OCI-LY3 (cell line): ENCODE results near the gene GP2.

Experiments
- H2AFZ ChIP-seq: fragments of 200-600, 300-600 bp; shearing (Covaris generic); 2 replicates; pipeline ENCODE4 v1.6.0; 2014; ENCODE audit warnings: antibody characterized with exemption, low read depth, low read length
- H3K27ac ChIP-seq: fragments of 200-600, 300-600 bp; sonication (generic); 2 replicates; pipeline ENCODE4 v1.5.1; 2014; ENCODE audit warnings: mild to moderate bottlenecking, low read length, moderate library complexity, mixed read lengths
- H3K27me3 ChIP-seq: fragments of 200-600, 300-600 bp; sonication (generic); 2 replicates; pipeline ENCODE4 v1.6.1; 2014; ENCODE audit warnings: low read depth, low read length, mixed read lengths
- H3K36me3 ChIP-seq: fragments of 200-600, 300-600 bp; sonication (generic); replicated peaks from 2 replicates; pipeline ENCODE3; 2014; ENCODE audit warnings: low read depth, low read length, mixed read lengths
- H3K4me1 ChIP-seq: fragments of 300-600, 200-600 bp; sonication (generic); 2 replicates; pipeline ENCODE4 v1.6.1; 2014; ENCODE audit warnings: low read length, mixed read lengths
- H3K4me2 ChIP-seq: fragments of 200-600, 300-600 bp; sonication (generic); 2 replicates; pipeline ENCODE4 v1.6.1; 2014; ENCODE audit warnings: low read length, mixed read lengths
- H3K4me3 ChIP-seq: fragments of 300-600, 200-600 bp; sonication (generic); 2 replicates; pipeline ENCODE4 v1.5.1; 2014; ENCODE audit warnings: antibody characterized with exemption, mild to moderate bottlenecking, low read length, moderate library complexity
- H3K79me2 ChIP-seq: fragments of 300-600, 200-600 bp; shearing (Covaris generic); 2 replicates; pipeline ENCODE4 v1.6.1; 2014; ENCODE audit warnings: mild to moderate bottlenecking, low read length, mixed read lengths
- H3K9ac ChIP-seq: fragments of 300-600, 200-600 bp; shearing (Covaris generic); 2 replicates; pipeline ENCODE4 v1.6.0; 2014; ENCODE audit warnings: mild to moderate bottlenecking, low read length, moderate library complexity
- H3K9me3 ChIP-seq: fragments of 200-600, 300-600 bp; shearing (Covaris generic); 2 replicates; pipeline ENCODE4 v1.6.1; 2014; ENCODE audit warnings: low read length, mixed read lengths; ENCODE audit not compliant: insufficient read depth
- H4K20me1 ChIP-seq: fragments of 200-600, 300-600 bp; sonication (generic); 2 replicates; pipeline ENCODE4 v1.6.1; 2016; ENCODE audit warnings: low read length, mixed read lengths; ENCODE audit not compliant: insufficient read depth
- CTCF ChIP-seq: fragments of 200-600, 300-600 bp; sonication (generic); IDR thresholded peaks from 2 replicates; pipeline ENCODE4 v1.5.1; 2014; ENCODE audit warnings: antibody characterized with exemption, low read length, low read depth
- EZH2phosphoT487 ChIP-seq: fragments of 200-600 bp; shearing (Covaris generic); IDR thresholded peaks from 2 replicates; pipeline ENCODE4 v1.6.1; 2018; ENCODE audit warnings: antibody characterized with exemption, mixed run types, low read depth

Gene GP2

GRCh38 chr16:20327444-20328041 is at the start of gene GP2:
TSS of gene GP2 (minus strand) at chr16:20327513. CDS start at chr16:20326431, 1,082 bp downstream.
- peaks cover 21% of the 10 kb centered on the region for H3K27me3 ChIP-seq
- no peak within 1 kb of the TSS for H2AFZ ChIP-seq
- H3K9ac ChIP-seq, result no peak within 1 kb of the TSS
- H3K4me2 ChIP-seq, result no peak within 1 kb of the TSS
- H3K36me3 ChIP-seq, result no peaks in the 10 kb centered on the region
- no peak within 1 kb of the TSS for H3K27ac ChIP-seq
- H3K4me1 ChIP-seq, result no peaks in the 10 kb centered on the region
- no peaks in the 10 kb centered on the region for H3K9me3 ChIP-seq
- TF ChIP-seq CTCF (no peak), EZH2phosphoT487 (no peak)
- no peaks in the 10 kb centered on the region for H4K20me1 ChIP-seq
- no peak within 1 kb of the TSS for H3K4me3 ChIP-seq
- H3K79me2 ChIP-seq, result no peaks in the 10 kb centered on the region

GRCh38 chr16:20372701-20373100 is 45.4 kb upstream of the GP2 start:
- 0 out of 2 replicates have a peak, but pooled peaks cover 3% of the 10 kb centered on the region for H3K4me1 ChIP-seq
- no peaks in the 10 kb centered on the region for H3K79me2 ChIP-seq
- no peaks in the 10 kb centered on the region for H3K9me3 ChIP-seq
- TF ChIP-seq EZH2phosphoT487, result no peak
- TF ChIP-seq CTCF, result no peak
- no peak overlapping the region for H3K4me3 ChIP-seq
- H3K36me3 ChIP-seq, result no peaks in the 10 kb centered on the region
- H2AFZ ChIP-seq, result no peak overlapping the region
- peaks cover 66% of the 10 kb centered on the region for H3K27me3 ChIP-seq
- no peak overlapping the region for H3K4me2 ChIP-seq
- no peak overlapping the region for H3K9ac ChIP-seq
- H3K27ac ChIP-seq, result no peak overlapping the region
- H4K20me1 ChIP-seq, result no peaks in the 10 kb centered on the region

- H3K27ac ChIP-seq, result no peak overlapping the region
- no peaks in the 10 kb centered on the region for H3K79me2 ChIP-seq
- H3K27me3 ChIP-seq, result peaks cover 57% of the 10 kb centered on the region
- no peak overlapping the region for H3K4me3 ChIP-seq
- H4K20me1 ChIP-seq, result no peaks in the 10 kb centered on the region
- H3K4me1 ChIP-seq, result no peaks in the 10 kb centered on the region
- H3K9me3 ChIP-seq, result no peaks in the 10 kb centered on the region
- TF ChIP-seq CTCF, result no peak
- TF ChIP-seq EZH2phosphoT487, result no peak
- no peak overlapping the region for H3K4me2 ChIP-seq
- no peak overlapping the region for H2AFZ ChIP-seq
- no peak overlapping the region for H3K9ac ChIP-seq
- no peaks in the 10 kb centered on the region for H3K36me3 ChIP-seq
These were observed 42.2 kb upstream of the GP2 start for GRCh38 chr16:20369452-20370054.

- TF ChIP-seq CTCF (no peak), EZH2phosphoT487 (no peak)
- no peak overlapping the region for H3K27ac ChIP-seq
- no peak overlapping the region for H3K4me2 ChIP-seq
- no peaks in the 10 kb centered on the region for H3K9me3 ChIP-seq
- H4K20me1 ChIP-seq, result no peaks in the 10 kb centered on the region
- no peak overlapping the region for H3K9ac ChIP-seq
- no peaks in the 10 kb centered on the region for H3K36me3 ChIP-seq
- no peaks in the 10 kb centered on the region for H3K79me2 ChIP-seq
- H3K27me3 ChIP-seq, result peaks cover 38% of the 10 kb centered on the region
- no peak overlapping the region for H3K4me3 ChIP-seq
- H2AFZ ChIP-seq, result no peak overlapping the region
- no peaks in the 10 kb centered on the region for H3K4me1 ChIP-seq
These were observed 36.7 kb upstream of the GP2 start for GRCh38 chr16:20364051-20364450.
